ELR (cell line): ENCODE data around the gene PPME1.

Source experiments
- DNase-seq: peaks from one replicate; pipeline ENCODE4 v3.0.0-alpha.2; 2015; ENCODE audit warnings: low read depth

PPME1 gene

GRCh38 chr11:74282421-74282820 is 111.3 kb downstream of the PPME1 start:
- no peak for DNase-seq

- peak; percentile 25 for DNase-seq
Measured at GRCh38 chr11:74282914-74283371, 111.9 kb downstream of the PPME1 start.

- no peak for DNase-seq
Measured at GRCh38 chr11:74283580-74284180, 112.6 kb downstream of the PPME1 start.

GRCh38 chr11:74284466-74284865 is 113.4 kb downstream of the PPME1 start:
- peak; percentile 34 for DNase-seq

- peak; percentile 94 for DNase-seq
Measured at GRCh38 chr11:74288161-74288560, 117.1 kb downstream of the PPME1 start.

- DNase-seq = no peak
Measured at GRCh38 chr11:74288911-74289310, 117.8 kb downstream of the PPME1 start.

GRCh38 chr11:74297484-74297883 is 126.4 kb downstream of the PPME1 start:
- DNase-seq = no peak

GRCh38 chr11:74299015-74299414 is 127.9 kb downstream of the PPME1 start:
- DNase-seq = no peak
